Activated B cell treated with CpG ODN at 0.5 μM for 24 hours (primary cell): ENCODE data around the gene LRBA. TPM values are rescaled to one million over a fixed set of nuclear protein-coding genes. Genes with fewer than 3 reads are reported as not detected.

Source experiments
- ATAC-seq: fragments of 200-7000 bp; cut with Tn5 transposase; one replicate; pipeline ENCODE4 v1.10.0; 2021; ENCODE audit warnings: low read depth, mild to moderate bottlenecking, moderate library complexity
- CTCF ChIA-PET: fragments of 350-600 bp; sonication (Branson Sonifier 250); formaldehyde crosslinking; loops from one replicate; lab custom pipeline; 2021; ENCODE audit warnings: antibody characterized with exemption; lab: Charles Lee
- POLR2A ChIA-PET: fragments of 350-600 bp; sonication (Branson Sonifier 250); formaldehyde crosslinking; loops from one replicate; lab custom pipeline; 2021; ENCODE audit warnings: antibody characterized with exemption; lab: Charles Lee
- DNase-seq: peaks from one replicate; pipeline ENCODE4 v3.0.0; 2022
- H3K27ac Mint-ChIP-seq: one replicate; pipeline ENCODE4 v1.8.0; 2020; ENCODE audit warnings: mixed read lengths
- H3K27me3 Mint-ChIP-seq: one replicate; pipeline ENCODE4 v1.8.0; 2021; ENCODE audit warnings: mixed read lengths
- H3K36me3 Mint-ChIP-seq: one replicate; pipeline ENCODE4 v1.8.0; 2021; ENCODE audit warnings: low read depth, mixed read lengths
- H3K4me1 Mint-ChIP-seq: one replicate; pipeline ENCODE4 v1.8.0; 2021; ENCODE audit warnings: mixed read lengths
- H3K4me3 Mint-ChIP-seq: one replicate; pipeline ENCODE4 v1.8.0; 2020; ENCODE audit warnings: mild to moderate bottlenecking, mixed read lengths
- H3K9me3 Mint-ChIP-seq: one replicate; pipeline ENCODE4 v1.8.0; 2020; ENCODE audit warnings: mixed read lengths
- CTCF ChIP-seq: fragments of 200-600 bp; IDR thresholded peaks from one replicate; pipeline ENCODE4 v1.8.0; 2022; ENCODE audit warnings: antibody characterized with exemption, mild to moderate bottlenecking
- intact Hi-C: fragments of 100-400 bp; cut with micrococcal nuclease; formaldehyde crosslinking; loops from one replicate; pipeline ENCODE4 v1.15.1; 2024
- total RNA-seq: library from RNA; stranded (reverse); gene quantifications from 2 replicates; pipeline ENCODE4 v1.2.3, GENCODE V29; 2022

The LRBA gene
- total RNA-seq, 1 donor from 2014 or later: 66.5 TPM

DNA sequence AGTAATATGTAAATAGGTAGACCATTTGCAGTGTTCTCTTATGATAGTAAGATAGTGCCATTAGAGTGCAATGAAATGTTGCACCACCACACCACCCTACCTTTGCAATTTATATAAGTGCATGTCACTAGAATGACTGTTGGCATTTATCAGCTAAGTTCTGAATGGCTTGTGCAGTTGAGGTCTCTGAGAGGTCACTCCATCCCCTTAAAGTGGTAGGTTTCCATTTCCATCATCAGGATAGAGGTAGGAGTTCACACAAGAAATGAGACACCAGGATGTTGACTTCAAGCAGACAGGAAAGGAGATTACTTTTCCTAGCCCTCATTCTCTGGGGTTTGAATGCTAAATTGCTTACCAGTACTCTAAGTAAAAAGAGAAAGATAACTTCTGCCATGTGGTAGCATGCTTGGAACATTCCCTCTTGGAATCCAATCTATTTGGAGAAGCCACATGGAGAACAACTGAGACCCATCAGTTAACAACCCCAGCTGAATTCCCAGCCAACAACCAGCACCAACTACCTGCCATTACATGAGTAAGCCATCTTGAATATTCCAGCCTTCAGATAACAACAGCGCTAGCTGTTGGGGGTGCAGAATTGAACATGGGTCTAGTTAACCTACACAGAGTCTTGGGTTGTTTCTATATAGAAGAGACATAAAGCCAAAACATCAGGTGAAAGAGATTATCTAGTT lies 6.7 kb upstream of the LRBA start:
- no peak overlapping the region for H3K27ac Mint-ChIP-seq
- H3K27me3 Mint-ChIP-seq: no peaks in the 10 kb centered on the region
- DNase-seq (no peak), ATAC-seq (no peak)
- no peaks in the 10 kb centered on the region for H3K9me3 Mint-ChIP-seq
- intact Hi-C loops: no loop called here
- ChIA-PET CTCF (no interaction called here), POLR2A (no interaction called here)
- H3K4me1 Mint-ChIP-seq: no peaks in the 10 kb centered on the region
- H3K4me3 Mint-ChIP-seq: no peak overlapping the region
- no peaks in the 10 kb centered on the region for H3K36me3 Mint-ChIP-seq
- no peak for TF ChIP-seq CTCF

GRCh38 chr4:151015459-151016347 lies 619 bp upstream of the LRBA start:
- CTCF ChIA-PET: interaction anchor here (1.0 kb wide), 1 partner anchor 83 kb away, joined by 3 read pairs; no protein-coding TSS in a partner anchor
- Mint-ChIP-seq H3K27me3 (no peaks in the 10 kb centered on the region), H3K27ac (peak overlapping the region; percentile 99), H3K4me3 (peak overlapping the region; percentile 100), H3K36me3 (peaks cover 16% of the 10 kb centered on the region), H3K9me3 (no peaks in the 10 kb centered on the region), H3K4me1 (peaks cover 32% of the 10 kb centered on the region)
- TF ChIP-seq CTCF: no peak
- intact Hi-C loops: loop anchor here (1.0 to 5.0 kb wide), 4 partner anchors 16 to 746 kb away; partner anchors contain the start of genes FHIP1A, GATB and RPS3A
- peak; percentile 84 for DNase-seq
- ATAC-seq: peak; percentile 80
- POLR2A ChIA-PET: interaction anchor here (0.6 to 3.2 kb wide), 4 partner anchors 12 to 87 kb away, joined by 3 to 45 read pairs (median 6); partner anchors contain the start of gene RPS3A

DNA sequence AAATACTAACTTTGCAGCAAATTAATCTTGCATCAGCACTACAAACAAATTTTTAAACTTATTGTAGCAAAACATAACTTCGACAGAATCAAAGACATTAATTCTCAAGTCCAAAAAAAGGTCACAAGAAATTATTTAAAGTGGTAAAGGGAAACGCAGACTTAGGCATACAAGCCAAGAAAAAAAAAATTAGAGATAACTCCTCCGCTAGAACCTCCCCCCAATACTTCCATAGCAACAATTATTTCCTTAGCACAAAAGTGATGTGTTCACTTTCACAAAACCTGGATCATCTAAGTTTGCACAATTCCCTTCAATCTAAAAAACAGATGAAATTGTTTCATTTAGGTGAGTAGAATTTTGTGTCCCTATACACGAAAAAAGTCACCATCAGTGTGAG lies 1.1 kb downstream of the LRBA start:
- no peak for ATAC-seq

GRCh38 chr4:151013491-151013890 lies 1.6 kb downstream of the LRBA start:
- ChIA-PET POLR2A (interaction anchor here (1.4 kb wide), 1 partner anchor 87 kb away, joined by 6 read pairs; no protein-coding TSS in a partner anchor), CTCF (no interaction called here)
- Mint-ChIP-seq H3K27ac (peak overlapping the region; percentile 3), H3K27me3 (no peaks in the 10 kb centered on the region), H3K36me3 (peaks cover 21% of the 10 kb centered on the region), H3K4me1 (peaks cover 32% of the 10 kb centered on the region), H3K9me3 (no peaks in the 10 kb centered on the region), H3K4me3 (peak overlapping the region; percentile 100)
- no peak for DNase-seq
- no peak for ATAC-seq
- intact Hi-C loops: no loop called here
- no peak for TF ChIP-seq CTCF

More for the DNA sequence above, 1.1 kb downstream of the LRBA start:
- Mint-ChIP-seq H3K36me3 (peaks cover 21% of the 10 kb centered on the region), H3K4me3 (peak overlapping the region; percentile 100), H3K9me3 (no peaks in the 10 kb centered on the region), H3K27me3 (no peaks in the 10 kb centered on the region), H3K4me1 (peaks cover 32% of the 10 kb centered on the region), H3K27ac (peak overlapping the region; percentile 99)
- TF ChIP-seq CTCF: no peak
- intact Hi-C loops: no loop called here
- POLR2A ChIA-PET: interaction anchor here (1.3 to 3.2 kb wide), 2 partner anchors 9 to 85 kb away, joined by 3 to 45 read pairs; partner anchors contain the start of gene RPS3A
- DNase-seq: no peak
- CTCF ChIA-PET: no interaction called here
